HEK293 (cell line): Measurements from ENCODE around the gene ATF5.
A peak's percentile ranks its signal among the peaks of the same experiment; 100 is the strongest.

Experiments used
- BCL6B ChIP-seq: fragments of 450-650 bp; formaldehyde crosslinking; IDR thresholded peaks from 2 replicates; pipeline ENCODE4 v1.5.1; 2017; ENCODE audit warnings: missing biosample characterization, missing genetic modification characterization
- KLF16 ChIP-seq: fragments of 450-650 bp; formaldehyde crosslinking; IDR thresholded peaks from 2 replicates; pipeline ENCODE4 v1.5.1; 2017; ENCODE audit warnings: missing biosample characterization, missing genetic modification characterization
- KLF17 ChIP-seq: fragments of 450-650 bp; formaldehyde crosslinking; IDR thresholded peaks from 2 replicates; pipeline ENCODE4 v1.5.1; 2016; ENCODE audit warnings: missing biosample characterization, missing genetic modification characterization
- KLF8 ChIP-seq: fragments of 450-650 bp; formaldehyde crosslinking; IDR thresholded peaks from 2 replicates; pipeline ENCODE4 v1.5.1; 2016; ENCODE audit warnings: missing biosample characterization, missing genetic modification characterization
- OSR2 ChIP-seq: fragments of 450-650 bp; formaldehyde crosslinking; IDR thresholded peaks from 2 replicates; pipeline ENCODE4 v1.5.1; 2016; ENCODE audit warnings: missing biosample characterization, missing genetic modification characterization
- SETDB1 ChIP-seq: IDR thresholded peaks from one replicate; pipeline ENCODE4 v1.6.1; 2017; ENCODE audit warnings: mild to moderate bottlenecking, low read length, moderate library complexity, mixed read lengths; ENCODE audit not compliant: insufficient read length
- TRIM28 ChIP-seq: IDR thresholded peaks from 2 replicates; pipeline ENCODE4 v1.6.1; 2011; ENCODE audit warnings: low read length, control low read depth, borderline replicate concordance
- YY1 ChIP-seq: fragments of 450-650 bp; formaldehyde crosslinking; IDR thresholded peaks from 2 replicates; pipeline ENCODE4 v1.5.1; 2018; ENCODE audit warnings: missing biosample characterization, missing genetic modification characterization
- YY2 ChIP-seq: fragments of 450-650 bp; formaldehyde crosslinking; IDR thresholded peaks from 2 replicates; pipeline ENCODE4 v1.5.1; 2016; ENCODE audit warnings: missing biosample characterization, missing genetic modification characterization
- ZNF10 ChIP-seq: fragments of 450-650 bp; formaldehyde crosslinking; IDR thresholded peaks from 2 replicates; pipeline ENCODE4 v1.5.1; 2017; ENCODE audit warnings: missing biosample characterization, missing genetic modification characterization
- ZNF157 ChIP-seq: fragments of 450-650 bp; formaldehyde crosslinking; IDR thresholded peaks from 2 replicates; pipeline ENCODE4 v1.5.1; 2016; ENCODE audit warnings: missing biosample characterization, missing genetic modification characterization
- ZNF184 ChIP-seq: fragments of 450-650 bp; IDR thresholded peaks from 2 replicates; pipeline ENCODE4 v1.5.1; 2018; ENCODE audit warnings: missing biosample characterization, mild to moderate bottlenecking, missing genetic modification characterization
- ZNF23 ChIP-seq: fragments of 450-650 bp; formaldehyde crosslinking; IDR thresholded peaks from 2 replicates; pipeline ENCODE4 v1.5.1; 2016; ENCODE audit warnings: missing biosample characterization, missing genetic modification characterization, borderline replicate concordance
- ZNF266 ChIP-seq: fragments of 450-650 bp; formaldehyde crosslinking; IDR thresholded peaks from 2 replicates; pipeline ENCODE4 v1.5.1; 2016; ENCODE audit warnings: missing biosample characterization, missing genetic modification characterization, low read depth
- ZNF292 ChIP-seq: fragments of 450-650 bp; formaldehyde crosslinking; IDR thresholded peaks from 2 replicates; pipeline ENCODE4 v1.5.1; 2016; ENCODE audit warnings: low read depth, missing biosample characterization, missing genetic modification characterization, borderline replicate concordance
- ZNF391 ChIP-seq: fragments of 450-650 bp; formaldehyde crosslinking; IDR thresholded peaks from 2 replicates; pipeline ENCODE4 v1.5.1; 2016; ENCODE audit warnings: low read depth, missing biosample characterization, missing genetic modification characterization, borderline replicate concordance
- ZNF423 ChIP-seq: fragments of 450-650 bp; formaldehyde crosslinking; IDR thresholded peaks from 2 replicates; pipeline ENCODE4 v1.5.1; 2016; ENCODE audit warnings: missing biosample characterization, missing genetic modification characterization
- ZNF510 ChIP-seq: fragments of 450-650 bp; formaldehyde crosslinking; IDR thresholded peaks from 2 replicates; pipeline ENCODE4 v1.5.1; 2018; ENCODE audit warnings: mild to moderate bottlenecking, missing genetic modification characterization, missing biosample characterization; ENCODE audit not compliant: insufficient replicate concordance
- ZNF600 ChIP-seq: fragments of 450-650 bp; formaldehyde crosslinking; IDR thresholded peaks from 2 replicates; pipeline ENCODE4 v1.5.1; 2016; ENCODE audit warnings: missing biosample characterization, missing genetic modification characterization
- ZNF626 ChIP-seq: fragments of 450-650 bp; sonication (Bioruptor Pico); formaldehyde crosslinking; IDR thresholded peaks from 2 replicates; pipeline ENCODE4 v1.5.1; 2018; ENCODE audit warnings: missing biosample characterization, missing genetic modification characterization, inconsistent platforms
- ZNF660 ChIP-seq: fragments of 450-650 bp; IDR thresholded peaks from 2 replicates; pipeline ENCODE4 v1.5.1; 2018; ENCODE audit warnings: missing biosample characterization, mild to moderate bottlenecking, missing genetic modification characterization
- ZNF776 ChIP-seq: fragments of 450-650 bp; formaldehyde crosslinking; IDR thresholded peaks from 2 replicates; pipeline ENCODE4 v1.5.0; 2017; ENCODE audit warnings: missing biosample characterization, missing genetic modification characterization, borderline replicate concordance
- ZNF830 ChIP-seq: fragments of 450-650 bp; IDR thresholded peaks from 2 replicates; pipeline ENCODE4 v1.5.0; 2018; ENCODE audit warnings: missing biosample characterization, missing genetic modification characterization, low read depth, mild to moderate bottlenecking, moderate library complexity
- ZNF837 ChIP-seq: fragments of 450-650 bp; formaldehyde crosslinking; IDR thresholded peaks from 2 replicates; pipeline ENCODE4 v1.5.1; 2016; ENCODE audit warnings: missing biosample characterization, missing genetic modification characterization
- ZXDB ChIP-seq: fragments of 450-650 bp; formaldehyde crosslinking; IDR thresholded peaks from 2 replicates; pipeline ENCODE4 v1.5.1; 2016; ENCODE audit warnings: missing biosample characterization, missing genetic modification characterization
- TF ChIP-seq, protein P1 (sequence below): fragments of 450-650 bp; formaldehyde crosslinking; IDR thresholded peaks from 2 replicates; pipeline ENCODE4 v1.5.1; 2016; ENCODE audit warnings: missing biosample characterization, missing genetic modification characterization, borderline replicate concordance
- TF ChIP-seq, protein P2 (sequence below): fragments of 450-650 bp; formaldehyde crosslinking; IDR thresholded peaks from 2 replicates; pipeline ENCODE4 v1.5.1; 2016; ENCODE audit warnings: missing biosample characterization, missing genetic modification characterization
- TF ChIP-seq, protein P3 (sequence below): IDR thresholded peaks from 2 replicates; pipeline ENCODE4 v1.6.1; 2011; ENCODE audit warnings: mild to moderate bottlenecking, low read depth, low read length, borderline replicate concordance
- TF ChIP-seq, protein P4 (sequence below): fragments of 450-650 bp; formaldehyde crosslinking; IDR thresholded peaks from 2 replicates; pipeline ENCODE4 v1.5.1; 2016; ENCODE audit warnings: missing biosample characterization, missing genetic modification characterization, borderline replicate concordance

ATF5 gene

DNA sequence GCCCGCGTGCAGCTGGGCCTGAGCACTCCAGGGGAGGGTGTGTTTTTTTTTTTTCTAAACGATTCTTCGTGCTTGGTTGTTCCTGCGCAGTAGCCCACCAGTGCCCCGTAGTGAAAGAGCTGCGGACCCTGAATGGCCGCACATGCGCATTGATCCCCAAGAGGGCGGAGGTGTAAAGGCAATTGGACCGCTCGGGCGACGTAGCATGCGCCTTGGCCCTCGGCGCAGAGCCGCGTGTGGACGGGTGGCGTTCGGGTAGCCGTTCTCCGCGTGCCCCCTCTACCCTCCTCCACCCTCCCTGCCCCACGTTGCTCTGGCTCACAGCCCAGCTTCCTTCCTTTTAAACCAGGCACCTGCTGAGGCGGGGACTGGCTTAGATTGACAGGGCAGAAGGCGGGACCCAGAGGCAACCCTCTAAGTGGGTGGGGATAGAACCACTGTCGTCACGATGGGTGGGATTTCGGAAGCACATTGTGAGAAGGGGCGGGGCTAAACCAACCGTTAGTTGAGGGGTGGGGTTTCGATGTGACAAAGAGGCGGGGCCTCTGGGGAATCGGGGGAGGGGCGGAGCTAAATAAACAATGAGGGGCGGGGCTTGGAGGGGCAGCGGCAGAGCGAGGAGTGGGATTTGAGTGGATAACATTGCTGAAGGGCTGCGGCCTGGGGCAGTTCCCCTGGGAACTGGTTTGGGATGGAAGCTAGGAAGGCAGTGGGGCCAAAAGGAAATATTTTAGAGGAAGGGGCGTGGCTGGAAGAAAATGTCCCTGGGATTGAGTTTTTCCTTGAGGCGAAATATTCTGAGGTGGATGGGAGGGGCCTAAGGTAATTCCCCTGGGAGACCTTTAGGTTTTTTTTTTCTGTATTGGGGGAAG, 842 bp downstream of the ATF5 start (continued):
- no peak; the same call in 1 of the 2 replicates for TF ChIP-seq ZNF391 (tag by site-specific recombination)
- no peak for TF ChIP-seq ZNF292 (tag by site-specific recombination)
- peak; percentile 27; the same call in 1 of the 2 replicates for TF ChIP-seq KLF8
- TF ChIP-seq, protein P1, sequence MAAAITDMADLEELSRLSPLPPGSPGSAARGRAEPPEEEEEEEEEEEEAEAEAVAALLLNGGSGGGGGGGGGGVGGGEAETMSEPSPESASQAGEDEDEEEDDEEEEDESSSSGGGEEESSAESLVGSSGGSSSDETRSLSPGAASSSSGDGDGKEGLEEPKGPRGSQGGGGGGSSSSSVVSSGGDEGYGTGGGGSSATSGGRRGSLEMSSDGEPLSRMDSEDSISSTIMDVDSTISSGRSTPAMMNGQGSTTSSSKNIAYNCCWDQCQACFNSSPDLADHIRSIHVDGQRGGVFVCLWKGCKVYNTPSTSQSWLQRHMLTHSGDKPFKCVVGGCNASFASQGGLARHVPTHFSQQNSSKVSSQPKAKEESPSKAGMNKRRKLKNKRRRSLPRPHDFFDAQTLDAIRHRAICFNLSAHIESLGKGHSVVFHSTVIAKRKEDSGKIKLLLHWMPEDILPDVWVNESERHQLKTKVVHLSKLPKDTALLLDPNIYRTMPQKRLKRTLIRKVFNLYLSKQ (tag by site-specific recombination): no peak
- no peak for TF ChIP-seq ZNF510 (tag by site-specific recombination)
- peak; percentile 4; the same call in 1 of the 2 replicates for TF ChIP-seq ZNF660 (tag by site-specific recombination)
- no peak for TF ChIP-seq ZNF776
- TF ChIP-seq SETDB1: no peak
- peak; percentile 87 for TF ChIP-seq ZXDB
- no peak for TF ChIP-seq ZNF830 (tag by site-specific recombination)
- no peak for TF ChIP-seq ZNF626 (tag by site-specific recombination)
- TF ChIP-seq KLF17 (tag by site-specific recombination): peak; percentile 14; the same call in 1 of the 2 replicates
- TF ChIP-seq YY1 (tag by site-specific recombination): no peak; the same call in 1 of the 2 replicates
- TF ChIP-seq, protein P2, sequence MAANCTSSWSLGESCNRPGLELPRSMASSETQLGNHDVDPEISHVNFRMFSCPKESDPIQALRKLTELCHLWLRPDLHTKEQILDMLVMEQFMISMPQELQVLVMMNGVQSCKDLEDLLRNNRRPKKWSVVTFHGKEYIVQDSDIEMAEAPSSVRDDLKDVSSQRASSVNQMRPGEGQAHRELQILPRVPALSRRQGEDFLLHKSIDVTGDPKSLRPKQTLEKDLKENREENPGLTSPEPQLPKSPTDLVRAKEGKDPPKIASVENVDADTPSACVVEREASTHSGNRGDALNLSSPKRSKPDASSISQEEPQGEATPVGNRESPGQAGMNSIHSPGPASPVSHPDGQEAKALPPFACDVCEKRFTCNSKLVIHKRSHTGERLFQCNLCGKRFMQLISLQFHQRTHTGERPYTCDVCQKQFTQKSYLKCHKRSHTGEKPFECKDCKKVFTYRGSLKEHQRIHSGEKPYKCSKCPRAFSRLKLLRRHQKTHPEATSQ: no peak
- TF ChIP-seq, protein P3, sequence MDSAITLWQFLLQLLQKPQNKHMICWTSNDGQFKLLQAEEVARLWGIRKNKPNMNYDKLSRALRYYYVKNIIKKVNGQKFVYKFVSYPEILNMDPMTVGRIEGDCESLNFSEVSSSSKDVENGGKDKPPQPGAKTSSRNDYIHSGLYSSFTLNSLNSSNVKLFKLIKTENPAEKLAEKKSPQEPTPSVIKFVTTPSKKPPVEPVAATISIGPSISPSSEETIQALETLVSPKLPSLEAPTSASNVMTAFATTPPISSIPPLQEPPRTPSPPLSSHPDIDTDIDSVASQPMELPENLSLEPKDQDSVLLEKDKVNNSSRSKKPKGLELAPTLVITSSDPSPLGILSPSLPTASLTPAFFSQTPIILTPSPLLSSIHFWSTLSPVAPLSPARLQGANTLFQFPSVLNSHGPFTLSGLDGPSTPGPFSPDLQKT: no peak
- TF ChIP-seq ZNF157 (tag by site-specific recombination): no peak
- TF ChIP-seq ZNF600: no peak; the same call in 1 of the 2 replicates
- 0 out of 2 replicates have a peak, but pooled peaks have one; percentile 12 for TF ChIP-seq ZNF23
- TF ChIP-seq KLF16 (tag by site-specific recombination): 0 out of 2 replicates have a peak, but pooled peaks have one; percentile 11
- peak; percentile 54; the same call in 1 of the 2 replicates for TF ChIP-seq TRIM28
- no peak for TF ChIP-seq OSR2
- no peak for TF ChIP-seq ZNF423 (tag by site-specific recombination)
- no peak; the same call in 1 of the 2 replicates for TF ChIP-seq ZNF837 (tag by site-specific recombination)
- no peak for TF ChIP-seq ZNF184 (tag by site-specific recombination)
- TF ChIP-seq, protein P4, sequence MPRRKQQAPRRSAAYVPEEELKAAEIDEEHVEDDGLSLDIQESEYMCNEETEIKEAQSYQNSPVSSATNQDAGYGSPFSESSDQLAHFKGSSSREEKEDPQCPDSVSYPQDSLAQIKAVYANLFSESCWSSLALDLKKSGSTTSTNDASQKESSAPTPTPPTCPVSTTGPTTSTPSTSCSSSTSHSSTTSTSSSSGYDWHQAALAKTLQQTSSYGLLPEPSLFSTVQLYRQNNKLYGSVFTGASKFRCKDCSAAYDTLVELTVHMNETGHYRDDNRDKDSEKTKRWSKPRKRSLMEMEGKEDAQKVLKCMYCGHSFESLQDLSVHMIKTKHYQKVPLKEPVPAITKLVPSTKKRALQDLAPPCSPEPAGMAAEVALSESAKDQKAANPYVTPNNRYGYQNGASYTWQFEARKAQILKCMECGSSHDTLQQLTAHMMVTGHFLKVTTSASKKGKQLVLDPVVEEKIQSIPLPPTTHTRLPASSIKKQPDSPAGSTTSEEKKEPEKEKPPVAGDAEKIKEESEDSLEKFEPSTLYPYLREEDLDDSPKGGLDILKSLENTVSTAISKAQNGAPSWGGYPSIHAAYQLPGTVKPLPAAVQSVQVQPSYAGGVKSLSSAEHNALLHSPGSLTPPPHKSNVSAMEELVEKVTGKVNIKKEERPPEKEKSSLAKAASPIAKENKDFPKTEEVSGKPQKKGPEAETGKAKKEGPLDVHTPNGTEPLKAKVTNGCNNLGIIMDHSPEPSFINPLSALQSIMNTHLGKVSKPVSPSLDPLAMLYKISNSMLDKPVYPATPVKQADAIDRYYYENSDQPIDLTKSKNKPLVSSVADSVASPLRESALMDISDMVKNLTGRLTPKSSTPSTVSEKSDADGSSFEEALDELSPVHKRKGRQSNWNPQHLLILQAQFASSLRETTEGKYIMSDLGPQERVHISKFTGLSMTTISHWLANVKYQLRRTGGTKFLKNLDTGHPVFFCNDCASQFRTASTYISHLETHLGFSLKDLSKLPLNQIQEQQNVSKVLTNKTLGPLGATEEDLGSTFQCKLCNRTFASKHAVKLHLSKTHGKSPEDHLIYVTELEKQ (tag by site-specific recombination): peak; percentile 37; the same call in 1 of the 2 replicates
- TF ChIP-seq ZNF10 (tag by site-specific recombination): peak; percentile 52; the same call in 1 of the 2 replicates
- TF ChIP-seq BCL6B: no peak
- no peak for TF ChIP-seq ZNF266 (tag by site-specific recombination)
- TF ChIP-seq YY2: no peak
